NCI-H2081 (cell line): ENCODE measurements around the gene HK2.
A peak's percentile ranks its signal among the peaks of the same experiment; 100 is the strongest.
"Not testable (repeated sequence)": the region's sequence is repeated elsewhere in the genome, so short reads cannot be mapped to it uniquely, and the experiment has no call there.

Experiments used
- DNase-seq, 2 experiments: peaks; one replicate each; lab custom pipeline; 2025; lab: John Stamatoyannopoulos, UW

The HK2 gene

GRCh38 chr2:74895001-74895400 lies 61.1 kb downstream of the HK2 start:
- DNase-seq: no peak

DNA sequence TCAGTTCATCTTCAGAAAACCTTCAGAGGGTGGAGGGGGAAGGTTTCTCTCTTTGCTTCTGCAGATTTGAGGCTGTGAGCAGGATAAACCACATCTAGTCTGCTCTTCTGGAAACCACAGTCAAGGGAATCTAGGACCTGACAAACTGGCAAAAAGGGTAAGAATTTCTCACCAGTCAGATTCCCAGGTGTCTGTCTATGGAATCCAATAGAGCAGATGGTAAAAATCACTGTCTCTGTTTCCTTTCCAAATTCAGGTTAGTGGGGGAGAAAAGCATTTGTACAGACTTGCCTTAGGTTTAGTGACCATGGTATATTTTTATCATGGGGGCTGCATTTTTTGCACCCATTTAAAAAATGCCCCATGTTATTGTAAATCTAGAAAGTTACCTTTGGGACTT lies 62.3 kb downstream of the HK2 start:
- no peak for DNase-seq

- DNase-seq: not testable (repeated sequence)
These were observed 66.3 kb downstream of the HK2 start for GRCh38 chr2:74900225-74900624.

- DNase-seq: peak; percentile 14 to 66
These were observed 68.4 kb downstream of the HK2 start for GRCh38 chr2:74902281-74902860.

- DNase-seq: no peak
These were observed 72.5 kb downstream of the HK2 start for GRCh38 chr2:74906395-74906794.

- not testable (repeated sequence) for DNase-seq
These were observed 73.6 kb downstream of the HK2 start for GRCh38 chr2:74907560-74907959.

DNA sequence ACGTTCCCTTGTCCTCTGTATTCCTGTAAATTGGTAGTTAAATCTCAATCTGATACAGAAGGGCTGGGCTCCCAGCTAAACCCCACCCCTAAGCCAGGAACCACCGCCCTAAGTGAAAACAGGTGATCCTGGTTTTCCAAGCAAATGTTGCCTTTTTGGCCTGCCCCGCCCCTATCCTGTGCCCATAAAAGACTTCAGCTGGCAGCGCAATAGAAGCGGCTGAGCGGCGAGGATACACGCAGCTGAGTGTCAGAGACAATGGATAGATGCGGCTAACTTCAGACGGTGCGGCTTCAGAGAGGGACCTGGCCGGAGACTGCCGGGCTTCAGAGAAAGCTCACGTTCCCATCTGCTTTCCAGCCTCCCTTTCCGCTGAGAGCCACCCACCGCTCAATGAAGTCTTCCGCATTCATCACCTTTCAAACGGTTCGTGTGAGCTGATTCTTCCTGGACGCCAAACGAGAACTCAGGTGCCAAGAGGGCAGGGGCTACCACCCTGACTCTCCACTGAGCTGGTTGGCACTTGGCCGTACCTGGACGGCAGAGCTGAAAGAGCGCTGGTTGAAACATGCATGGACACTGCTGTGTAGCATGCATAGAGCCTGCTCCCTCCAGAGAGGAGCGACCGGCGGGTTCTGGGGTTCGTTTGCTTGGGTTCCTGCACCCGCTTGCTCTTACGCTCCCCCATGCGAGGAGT lies 75.0 kb downstream of the HK2 start:
- DNase-seq: peak in 1 of 2 experiments; percentile 7

DNA sequence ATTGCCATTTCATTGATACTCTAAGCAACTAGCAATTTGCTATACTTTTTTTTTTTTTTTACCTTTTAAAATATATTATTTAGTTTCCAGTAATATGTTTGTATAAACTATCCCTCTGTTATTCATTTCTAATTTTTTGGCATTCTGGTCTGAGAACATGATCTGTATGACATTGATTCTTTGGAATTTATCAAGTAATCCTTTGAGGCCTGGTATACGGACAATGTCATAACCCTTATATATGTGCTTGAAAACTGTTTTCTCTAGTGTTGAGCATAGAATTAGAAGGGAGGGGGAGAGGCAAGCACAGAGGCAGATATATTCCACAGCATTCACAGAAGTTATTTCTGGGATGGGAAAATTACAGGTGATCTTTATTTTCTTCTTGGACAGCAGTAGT lies 76.3 kb downstream of the HK2 start:
- DNase-seq: no peak

- no peak for DNase-seq
These were observed 77.1 kb downstream of the HK2 start for GRCh38 chr2:74911061-74911460.

- DNase-seq: no peak
These were observed 81.8 kb downstream of the HK2 start for GRCh38 chr2:74915743-74916142.

- no peak for DNase-seq
These were observed 82.5 kb downstream of the HK2 start for GRCh38 chr2:74916394-74916793.

GRCh38 chr2:74917702-74918619 lies 84.0 kb downstream of the HK2 start:
- no peak for DNase-seq

DNA sequence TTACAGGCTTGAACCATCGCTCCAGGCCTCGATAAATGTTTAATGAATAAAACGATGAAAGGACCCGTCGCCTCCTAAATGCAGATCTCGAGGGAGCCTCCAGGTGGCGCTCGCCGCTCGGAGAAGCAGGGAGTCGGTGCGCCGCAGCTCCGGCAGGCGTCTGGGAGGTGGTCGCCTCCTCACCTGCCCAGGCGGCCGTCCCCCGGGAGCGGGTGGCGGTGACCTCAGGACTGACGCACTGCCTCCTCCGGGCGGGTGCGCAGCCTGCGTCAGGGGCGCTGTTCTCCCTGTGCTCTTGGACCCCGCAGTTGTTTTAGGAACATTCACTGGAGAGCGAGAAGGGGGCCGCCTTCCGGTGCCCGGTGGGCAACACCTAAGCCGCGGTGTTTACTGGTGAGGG lies 85.9 kb downstream of the HK2 start:
- DNase-seq: peak; percentile 65 to 74

DNA sequence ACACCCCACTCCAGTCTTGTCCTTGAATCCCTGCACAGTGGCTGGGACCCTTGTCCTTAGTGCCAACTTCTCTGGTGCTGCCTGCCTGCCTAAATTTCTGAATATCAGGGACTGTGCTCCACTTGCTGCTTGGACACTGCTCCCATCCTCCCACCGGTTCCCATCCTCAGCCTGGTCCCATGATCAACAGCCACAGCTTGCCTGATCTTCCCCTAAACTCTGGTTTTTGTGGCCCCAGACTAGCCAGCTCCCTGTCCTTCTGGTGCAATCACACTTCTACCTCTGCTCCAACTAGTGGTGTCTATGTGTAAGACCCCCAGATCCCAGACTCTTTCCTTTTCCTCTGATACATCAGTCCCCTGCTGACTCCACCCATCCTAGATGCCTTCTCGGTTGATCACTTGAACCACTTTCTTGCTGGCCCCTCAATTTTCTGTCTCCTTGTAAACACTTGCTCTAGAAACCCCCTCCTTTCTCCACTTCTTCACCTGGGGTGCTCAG lies 87.4 kb downstream of the HK2 start:
- no peak for DNase-seq

GRCh38 chr2:74922592-74923227 lies 88.8 kb downstream of the HK2 start:
- DNase-seq: no peak

- no peak for DNase-seq
These were observed 90.7 kb downstream of the HK2 start for GRCh38 chr2:74924463-74925265.

- peak in 1 of 2 experiments; percentile 11 for DNase-seq
These were observed 91.4 kb downstream of the HK2 start for GRCh38 chr2:74925361-74925786.

- no peak for DNase-seq
These were observed 93.7 kb downstream of the HK2 start for GRCh38 chr2:74927621-74928020.

DNA sequence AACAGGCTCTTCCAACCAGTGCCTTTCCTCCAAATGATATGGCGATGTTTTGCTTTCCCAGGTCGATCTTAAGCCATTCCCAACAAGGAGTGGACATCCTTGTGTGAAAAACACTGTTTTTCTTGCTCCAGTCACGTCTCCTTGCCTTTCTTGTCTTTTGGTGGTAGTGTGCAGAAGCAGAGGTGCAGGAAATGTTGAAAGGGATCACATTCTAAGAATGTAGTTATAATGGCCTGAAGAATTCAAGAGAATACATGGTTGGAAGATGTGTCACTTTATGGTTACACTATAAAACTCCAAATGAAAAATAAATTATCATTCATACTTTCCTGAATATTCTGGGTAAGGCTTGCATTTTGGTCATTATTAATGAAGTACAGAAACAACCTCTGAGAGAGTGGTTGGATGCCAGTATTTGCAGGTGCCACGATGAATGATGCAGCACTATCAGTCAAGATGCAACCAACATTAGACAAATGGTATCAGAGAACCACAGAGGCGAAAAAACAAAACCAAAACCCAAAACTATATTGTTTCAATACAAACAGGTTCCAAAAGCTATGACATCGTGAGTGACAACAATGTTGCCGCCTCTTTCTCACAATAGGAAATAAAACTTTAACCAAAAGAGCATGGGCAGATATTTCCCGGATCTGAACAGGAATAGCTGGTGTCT lies 97.0 kb downstream of the HK2 start:
- no peak for DNase-seq

DNA sequence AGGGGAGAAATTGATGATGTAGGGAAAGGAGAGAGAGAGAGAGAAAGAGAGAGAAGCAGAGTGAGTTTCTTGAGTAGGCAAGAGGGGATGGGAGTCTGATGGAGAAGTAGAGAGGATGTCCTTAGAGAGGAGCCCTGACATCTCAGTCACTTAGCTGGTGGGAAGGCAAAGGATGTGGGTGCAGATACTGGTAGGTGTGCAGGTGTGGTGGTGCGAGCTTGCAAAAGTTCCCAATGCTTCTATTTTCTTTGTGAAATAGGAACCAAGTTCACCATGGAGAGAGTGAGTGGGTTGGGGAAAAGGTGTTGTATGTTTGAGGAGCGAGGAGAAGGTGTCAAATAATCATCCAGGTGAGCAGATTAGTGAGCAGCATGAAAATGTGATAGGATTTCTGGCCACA lies 98.0 kb downstream of the HK2 start:
- no peak for DNase-seq

DNA sequence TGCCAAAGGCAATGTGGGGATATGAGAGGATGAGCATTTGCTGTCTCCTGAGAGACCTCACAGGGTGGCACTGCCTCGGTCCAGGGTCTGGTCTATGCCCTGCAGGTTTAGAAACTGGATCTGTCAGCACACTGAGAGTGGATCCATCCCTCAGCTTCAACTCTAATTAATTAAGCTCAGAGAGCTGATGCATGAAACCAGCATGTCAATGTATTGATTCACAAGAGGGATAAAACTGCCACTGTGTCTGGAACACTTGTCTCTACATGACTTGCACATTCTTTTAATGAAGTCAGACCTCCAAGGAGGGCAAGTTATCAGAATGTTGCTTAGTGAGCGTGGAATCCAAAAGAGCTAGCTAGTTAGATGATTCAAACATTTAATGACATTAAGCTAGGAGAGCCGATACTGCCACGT lies 102.1 kb downstream of the HK2 start:
- DNase-seq: no peak
